WTC11 (cell line): ENCODE data around the gene RAB10.

ENCODE experiments used
- AR ChIP-seq: fragments of 250-450 bp; sonication (Bioruptor Pico); IDR thresholded peaks from 2 replicates; pipeline ENCODE4 v1.9.0; 2021; ENCODE audit warnings: mild to moderate bottlenecking
- ATF3 ChIP-seq: sonication (generic); formaldehyde crosslinking; conservative IDR thresholded peaks from 2 replicates; pipeline ENCODE4 v1.8.1; 2022; ENCODE audit warnings: mild to moderate bottlenecking, missing genetic modification reagents
- CREB1 ChIP-seq: sonication (generic); formaldehyde crosslinking; IDR thresholded peaks from 2 replicates; pipeline ENCODE4 v1.8.0; 2023; ENCODE audit warnings: mild to moderate bottlenecking, missing genetic modification reagents
- E2F1 ChIP-seq: sonication (generic); formaldehyde crosslinking; IDR thresholded peaks from 2 replicates; pipeline ENCODE4 v1.8.0; 2022; ENCODE audit warnings: mild to moderate bottlenecking, missing genetic modification reagents
- ESRRA ChIP-seq: sonication (generic); formaldehyde crosslinking; IDR thresholded peaks from 2 replicates; pipeline ENCODE4 v1.8.1; 2022; ENCODE audit warnings: mild to moderate bottlenecking, missing genetic modification reagents, borderline replicate concordance
- ETV6 ChIP-seq: sonication (generic); formaldehyde crosslinking; IDR thresholded peaks from 2 replicates; pipeline ENCODE4 v1.8.1; 2022; ENCODE audit warnings: mild to moderate bottlenecking, missing genetic modification reagents
- FOXJ3 ChIP-seq: sonication (generic); formaldehyde crosslinking; IDR thresholded peaks from 2 replicates; pipeline ENCODE4 v1.9.0; 2021; ENCODE audit warnings: missing genetic modification reagents, mild to moderate bottlenecking, borderline replicate concordance
- FOXK1 ChIP-seq: sonication (generic); formaldehyde crosslinking; IDR thresholded peaks from 2 replicates; pipeline ENCODE4 v1.8.0; 2022; ENCODE audit warnings: mild to moderate bottlenecking, moderate library complexity, missing genetic modification reagents
- GABPB1 ChIP-seq: sonication (generic); formaldehyde crosslinking; IDR thresholded peaks from 2 replicates; pipeline ENCODE4 v1.8.1; 2023; ENCODE audit warnings: mild to moderate bottlenecking, missing genetic modification reagents
- NFYB ChIP-seq: sonication (generic); formaldehyde crosslinking; conservative IDR thresholded peaks from 2 replicates; pipeline ENCODE4 v1.8.0; 2022; ENCODE audit warnings: low read depth, missing genetic modification reagents
- TEAD4 ChIP-seq: sonication (generic); formaldehyde crosslinking; IDR thresholded peaks from 2 replicates; pipeline ENCODE4 v1.8.0; 2022; ENCODE audit warnings: mild to moderate bottlenecking, missing genetic modification reagents
- TF ChIP-seq, protein P1 (sequence below): fragments of 200-600 bp; IDR thresholded peaks from 2 replicates; pipeline ENCODE4 v1.8.0; 2022; ENCODE audit warnings: antibody characterized with exemption
- TF ChIP-seq, protein P2 (sequence below): sonication (generic); formaldehyde crosslinking; IDR thresholded peaks from 2 replicates; pipeline ENCODE4 v1.8.0; 2022; ENCODE audit warnings: mild to moderate bottlenecking, missing genetic modification reagents
- TF ChIP-seq, protein P3 (sequence below): sonication (generic); formaldehyde crosslinking; IDR thresholded peaks from 2 replicates; pipeline ENCODE4 v1.8.0; 2023; ENCODE audit warnings: missing genetic modification reagents

- TF ChIP-seq, protein P1, sequence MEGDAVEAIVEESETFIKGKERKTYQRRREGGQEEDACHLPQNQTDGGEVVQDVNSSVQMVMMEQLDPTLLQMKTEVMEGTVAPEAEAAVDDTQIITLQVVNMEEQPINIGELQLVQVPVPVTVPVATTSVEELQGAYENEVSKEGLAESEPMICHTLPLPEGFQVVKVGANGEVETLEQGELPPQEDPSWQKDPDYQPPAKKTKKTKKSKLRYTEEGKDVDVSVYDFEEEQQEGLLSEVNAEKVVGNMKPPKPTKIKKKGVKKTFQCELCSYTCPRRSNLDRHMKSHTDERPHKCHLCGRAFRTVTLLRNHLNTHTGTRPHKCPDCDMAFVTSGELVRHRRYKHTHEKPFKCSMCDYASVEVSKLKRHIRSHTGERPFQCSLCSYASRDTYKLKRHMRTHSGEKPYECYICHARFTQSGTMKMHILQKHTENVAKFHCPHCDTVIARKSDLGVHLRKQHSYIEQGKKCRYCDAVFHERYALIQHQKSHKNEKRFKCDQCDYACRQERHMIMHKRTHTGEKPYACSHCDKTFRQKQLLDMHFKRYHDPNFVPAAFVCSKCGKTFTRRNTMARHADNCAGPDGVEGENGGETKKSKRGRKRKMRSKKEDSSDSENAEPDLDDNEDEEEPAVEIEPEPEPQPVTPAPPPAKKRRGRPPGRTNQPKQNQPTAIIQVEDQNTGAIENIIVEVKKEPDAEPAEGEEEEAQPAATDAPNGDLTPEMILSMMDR: no peak
- TF ChIP-seq, protein P2, sequence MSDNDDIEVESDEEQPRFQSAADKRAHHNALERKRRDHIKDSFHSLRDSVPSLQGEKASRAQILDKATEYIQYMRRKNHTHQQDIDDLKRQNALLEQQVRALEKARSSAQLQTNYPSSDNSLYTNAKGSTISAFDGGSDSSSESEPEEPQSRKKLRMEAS (CRISPR knock-in tag): no peak
- TF ChIP-seq GABPB1 (CRISPR knock-in tag) (no peak), ATF3 (CRISPR knock-in tag) (no peak), FOXK1 (no peak), E2F1 (CRISPR knock-in tag) (no peak), CREB1 (CRISPR knock-in tag) (no peak), FOXJ3 (CRISPR knock-in tag) (no peak), TEAD4 (no peak), AR (CRISPR knock-in tag) (no peak), NFYB (CRISPR knock-in tag) (no peak), ETV6 (CRISPR knock-in tag) (no peak), ESRRA (CRISPR knock-in tag) (no peak)
- TF ChIP-seq, protein P3, sequence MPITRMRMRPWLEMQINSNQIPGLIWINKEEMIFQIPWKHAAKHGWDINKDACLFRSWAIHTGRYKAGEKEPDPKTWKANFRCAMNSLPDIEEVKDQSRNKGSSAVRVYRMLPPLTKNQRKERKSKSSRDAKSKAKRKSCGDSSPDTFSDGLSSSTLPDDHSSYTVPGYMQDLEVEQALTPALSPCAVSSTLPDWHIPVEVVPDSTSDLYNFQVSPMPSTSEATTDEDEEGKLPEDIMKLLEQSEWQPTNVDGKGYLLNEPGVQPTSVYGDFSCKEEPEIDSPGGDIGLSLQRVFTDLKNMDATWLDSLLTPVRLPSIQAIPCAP (CRISPR knock-in tag): no peak
Measured at GRCh38 chr2:26009567-26009963, 24.3 kb upstream of the RAB10 start.
